Skin epidermis (tissue), 12 donors: ENCODE measurements around the gene IRS2.
A peak's percentile ranks its signal among the peaks of the same experiment; 100 is the strongest.

ENCODE experiments used
- H3K27ac ChIP-seq, 21 experiments: fragments of 200-600 bp; sonication (generic) in 11 of 21; one replicate each; pipeline ENCODE4 v1.5.0; 2020; ENCODE audit warnings: mild to moderate bottlenecking in 3 of 21, inconsistent platforms in 2 of 21, moderate library complexity in 2 of 21
- H3K4me3 ChIP-seq, 7 experiments: fragments of 200-600 bp; sonication (generic) in 2 of 7; one replicate each; pipeline ENCODE4 v1.5.0; 2020; ENCODE audit warnings: inconsistent platforms in 2 of 7, mild to moderate bottlenecking in 2 of 7, moderate library complexity in 1 of 7

IRS2 gene

DNA sequence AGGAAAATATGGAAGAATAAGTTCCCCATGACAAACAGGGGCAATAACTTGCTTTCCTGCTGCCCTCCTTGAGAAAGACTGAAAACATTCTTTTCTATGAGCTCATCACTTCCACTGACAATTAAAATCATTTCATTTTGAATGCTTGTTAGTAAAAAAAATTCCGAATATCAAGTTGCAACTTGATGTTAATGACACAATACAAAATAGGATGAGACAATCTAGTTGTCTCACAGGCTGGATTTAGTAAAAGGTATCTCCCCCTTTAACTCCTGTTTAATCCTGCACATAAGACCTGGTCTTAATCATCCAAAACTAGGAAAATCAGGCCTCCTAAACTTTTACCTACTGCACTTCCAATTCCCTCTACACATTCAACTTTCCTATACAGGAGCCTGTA is 24.7 kb downstream of the IRS2 start:
- H3K27ac ChIP-seq, result no peak overlapping the region
- H3K4me3 ChIP-seq, result no peak overlapping the region

DNA sequence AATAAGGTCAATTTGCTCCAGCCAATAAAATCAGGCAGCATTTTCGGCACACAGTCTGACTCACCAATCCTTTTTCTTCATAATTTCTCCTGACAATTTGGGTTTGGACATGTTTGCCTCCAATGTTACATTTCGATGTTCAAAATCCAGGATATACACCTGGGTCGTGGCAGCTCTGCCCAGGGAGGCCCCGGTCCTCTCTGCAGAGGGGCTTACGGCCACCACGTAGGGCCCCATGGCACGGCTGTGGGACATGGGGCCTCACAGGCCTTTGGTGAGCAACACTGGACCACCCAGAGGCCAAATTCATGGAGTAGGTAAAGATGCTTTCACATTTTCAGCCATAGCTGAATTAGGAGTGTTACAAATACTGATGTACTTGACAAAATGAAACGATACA is 25.4 kb downstream of the IRS2 start:
- no peak overlapping the region for H3K4me3 ChIP-seq

DNA sequence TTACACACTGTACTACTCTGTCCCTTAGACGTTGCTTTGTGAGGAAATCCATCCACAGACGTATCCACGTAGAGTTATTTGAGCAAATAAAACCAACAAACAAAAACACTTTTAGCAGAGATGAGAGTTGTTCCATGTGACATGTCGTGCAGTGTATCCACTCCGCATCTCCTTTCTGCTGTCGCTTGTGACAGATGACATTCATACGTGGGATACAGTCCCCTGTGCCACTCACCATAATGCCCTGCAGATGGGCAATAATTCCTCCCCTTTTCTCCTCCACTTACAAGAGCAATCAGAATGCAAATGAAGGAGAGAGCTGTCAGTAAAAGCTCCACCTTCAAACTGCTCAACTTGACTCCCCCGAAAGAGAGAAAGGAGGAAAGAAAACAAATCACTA is 26.0 kb downstream of the IRS2 start:
- H3K4me3 ChIP-seq, result no peak overlapping the region
- no peak overlapping the region for H3K27ac ChIP-seq

More for the DNA sequence above, 25.4 kb downstream of the IRS2 start:
- no peak overlapping the region for H3K27ac ChIP-seq

DNA sequence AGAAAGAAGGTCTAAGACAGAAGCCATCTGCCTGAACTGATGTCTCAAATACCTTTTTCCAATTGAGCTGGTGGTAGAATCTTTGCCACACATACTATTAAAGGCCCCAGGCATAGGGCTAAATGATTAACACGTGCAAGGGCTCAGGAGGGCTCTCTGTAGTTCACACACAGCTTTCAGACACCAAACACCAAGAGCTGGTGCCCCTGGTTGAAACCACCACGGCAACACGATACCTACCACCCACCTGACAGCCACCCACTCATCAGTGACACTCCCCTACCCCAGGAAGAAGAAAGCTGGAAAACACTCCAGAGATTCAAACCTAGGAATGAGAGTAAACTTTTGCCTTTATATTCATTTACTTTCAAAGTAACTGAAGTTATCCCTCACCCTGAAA is 26.8 kb downstream of the IRS2 start:
- H3K27ac ChIP-seq, result no peak overlapping the region
- no peak overlapping the region for H3K4me3 ChIP-seq

DNA sequence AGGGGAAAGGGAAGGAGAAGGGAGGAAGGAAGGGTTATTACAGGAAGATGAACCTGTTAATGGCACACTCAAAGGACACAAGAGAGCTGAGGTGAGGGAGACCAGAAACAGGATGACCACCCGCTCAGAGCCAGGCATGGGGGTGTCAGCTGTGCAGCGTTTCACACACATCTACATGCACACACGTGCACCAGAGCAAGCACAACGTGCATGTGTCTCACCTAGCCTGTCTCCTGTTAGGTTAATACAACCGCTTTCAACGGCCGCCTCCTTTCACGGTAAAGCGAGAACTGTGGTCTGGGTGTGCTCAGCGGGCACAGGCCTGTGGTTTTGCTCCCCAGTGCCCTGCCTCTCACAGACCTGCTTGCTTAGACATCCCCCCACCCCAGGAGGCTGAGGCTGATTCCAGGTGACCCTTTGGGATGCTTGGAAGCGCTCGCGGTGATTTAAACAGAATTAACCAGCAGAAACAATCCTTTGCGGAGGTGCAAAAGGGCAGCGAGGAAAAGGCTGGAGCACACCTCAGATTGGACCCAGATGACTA is 27.4 kb downstream of the IRS2 start:
- Histone ChIP-seq H3K4me3 (no peak overlapping the region), H3K27ac (no peak overlapping the region)

DNA sequence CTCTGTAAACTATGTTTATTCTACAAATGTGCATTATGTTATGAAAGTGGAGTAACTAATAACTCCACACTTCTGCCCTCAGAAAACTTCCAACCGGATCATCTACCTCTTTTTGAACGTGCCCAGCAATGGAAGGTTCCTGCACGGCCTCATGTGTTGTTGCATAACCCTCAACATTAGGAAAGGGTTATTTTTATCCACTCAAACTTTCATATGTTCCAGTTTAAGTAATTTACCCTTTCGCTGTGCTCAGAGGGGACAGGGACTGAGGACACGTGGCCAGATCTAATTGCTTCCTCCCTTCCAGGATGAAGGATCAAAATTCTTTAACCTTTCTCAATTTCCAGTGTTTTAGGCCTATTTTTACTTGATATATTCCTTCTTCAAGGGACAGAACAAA is 29.6 kb downstream of the IRS2 start:
- Histone ChIP-seq H3K4me3 (no peak overlapping the region), H3K27ac (no peak overlapping the region)

DNA sequence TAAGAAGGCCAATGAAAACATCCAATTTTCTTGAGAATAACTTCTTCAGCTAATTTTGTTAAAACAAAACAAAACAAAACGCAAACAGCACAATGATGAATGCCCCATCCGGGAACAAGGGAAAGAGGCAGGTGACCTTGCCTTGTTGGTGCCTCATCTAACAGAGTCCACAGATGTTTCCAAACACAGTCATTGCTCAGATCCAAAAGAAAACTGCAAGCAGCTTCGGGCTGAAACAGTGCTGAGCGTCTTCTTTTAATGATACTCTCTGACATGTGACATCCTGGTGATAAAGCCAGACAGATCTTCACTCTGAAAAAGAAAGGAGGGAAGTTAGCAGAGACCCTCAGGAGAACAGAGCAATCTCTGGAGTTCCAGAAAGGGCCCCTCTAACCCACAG is 30.4 kb downstream of the IRS2 start:
- H3K27ac ChIP-seq, result no peak overlapping the region
- H3K4me3 ChIP-seq, result no peak overlapping the region

DNA sequence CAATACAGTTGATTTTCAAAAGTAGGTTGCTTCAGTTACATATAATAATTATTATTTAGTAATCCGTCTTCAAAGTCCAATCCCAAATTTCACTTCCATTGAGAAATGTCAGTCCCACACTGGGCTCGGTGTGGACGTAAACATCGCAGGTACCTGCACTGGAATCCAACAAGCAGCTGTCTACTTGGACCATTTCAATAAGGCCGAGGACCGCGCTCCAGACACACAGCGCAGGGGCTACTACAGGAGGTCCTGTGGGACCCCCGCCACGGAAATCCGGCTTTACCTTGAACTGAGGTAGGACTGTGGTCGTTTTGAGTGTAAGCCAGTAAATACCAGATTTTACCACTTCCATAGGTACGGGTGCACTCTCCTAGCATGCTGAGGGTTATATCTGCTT is 30.8 kb downstream of the IRS2 start:
- H3K27ac ChIP-seq, result no peak overlapping the region
- no peak overlapping the region for H3K4me3 ChIP-seq

DNA sequence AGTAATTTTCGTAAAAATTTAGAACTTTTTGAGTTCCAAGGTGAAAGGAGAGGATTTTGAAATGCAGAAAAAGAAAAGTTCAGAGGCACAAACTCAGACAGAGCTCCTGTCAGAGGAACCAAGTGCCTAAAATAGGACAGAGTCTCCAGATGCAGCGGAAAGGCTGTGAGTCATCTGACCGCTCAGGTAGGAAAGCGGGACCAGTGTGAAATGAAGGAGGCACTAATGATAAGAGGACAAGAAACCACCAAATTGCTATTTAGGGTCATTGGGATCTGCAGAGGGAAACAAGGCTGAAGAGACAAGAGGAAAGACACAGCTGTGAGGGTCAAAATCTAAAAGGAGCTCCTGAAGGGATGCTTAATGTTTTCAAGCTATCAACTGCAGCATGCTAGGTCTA is 34.9 kb downstream of the IRS2 start:
- H3K4me3 ChIP-seq, result no peak overlapping the region
- no peak overlapping the region for H3K27ac ChIP-seq

DNA sequence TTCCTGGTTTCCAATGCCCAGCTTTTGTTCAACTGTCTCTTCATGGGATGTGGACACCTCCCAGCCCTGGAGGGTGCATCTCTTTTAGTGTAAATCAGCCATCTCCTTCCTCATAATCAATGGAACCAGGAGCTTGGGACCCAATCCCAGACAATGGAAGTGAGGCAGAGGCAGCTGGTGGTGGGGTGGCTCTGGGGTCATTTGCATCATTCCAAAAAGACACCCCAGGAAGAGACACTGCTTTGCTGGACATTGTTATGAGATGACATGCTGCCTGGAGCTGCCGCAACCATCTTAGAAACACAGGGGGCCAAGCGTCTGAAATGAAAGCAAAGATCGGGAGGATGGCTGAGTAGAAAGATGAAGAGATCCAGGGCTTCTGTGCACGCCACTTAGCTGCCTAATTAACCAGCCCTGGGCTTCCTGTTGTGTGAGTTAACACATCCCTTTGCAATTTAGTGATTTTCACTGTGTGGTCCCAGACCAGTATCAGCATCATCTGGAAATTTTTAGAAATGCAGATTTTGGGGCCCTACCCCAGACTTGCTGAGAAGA is 36.1 kb downstream of the IRS2 start:
- no peak overlapping the region for H3K27ac ChIP-seq
- no peak overlapping the region for H3K4me3 ChIP-seq

DNA sequence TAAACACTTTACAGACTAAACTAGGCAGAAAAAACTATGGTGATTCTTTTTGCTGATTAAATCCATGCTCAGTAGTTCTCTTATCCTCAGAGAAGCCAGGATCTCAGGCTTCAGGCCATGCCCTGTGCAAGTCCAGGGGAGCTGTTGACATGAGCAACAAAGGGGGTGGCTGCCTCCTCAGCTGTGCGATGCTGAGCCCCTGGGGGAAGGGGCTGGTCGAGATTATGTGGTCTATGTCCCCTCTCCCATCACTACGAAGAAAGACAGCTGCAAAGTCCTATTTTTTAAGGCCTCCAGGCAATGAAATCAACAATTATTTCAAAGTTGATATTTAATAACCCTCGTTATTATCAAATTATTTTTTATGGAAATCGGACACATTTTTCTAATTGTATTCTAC is 37.0 kb downstream of the IRS2 start:
- no peak overlapping the region for H3K4me3 ChIP-seq
- no peak overlapping the region for H3K27ac ChIP-seq

DNA sequence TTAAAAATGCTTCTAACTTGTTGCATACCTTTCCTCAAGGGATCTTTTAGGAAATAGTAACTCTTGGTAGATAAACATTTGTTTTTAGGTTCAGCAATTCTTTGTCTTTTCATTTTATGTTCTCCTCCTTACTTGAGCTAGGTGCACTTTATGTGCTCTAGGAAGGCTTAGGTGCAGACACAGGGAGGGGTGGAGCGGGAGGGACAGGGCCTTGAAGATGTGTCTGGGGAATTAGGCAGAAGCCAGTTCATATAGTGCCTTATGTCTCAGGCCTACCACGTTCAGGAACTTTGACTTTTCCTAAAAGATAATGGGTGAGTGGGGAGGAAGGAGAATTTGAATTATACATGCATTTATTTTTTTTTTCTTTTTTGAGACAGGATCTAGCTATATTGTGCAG is 37.7 kb downstream of the IRS2 start:
- Histone ChIP-seq H3K27ac (no peak overlapping the region), H3K4me3 (no peak overlapping the region)

DNA sequence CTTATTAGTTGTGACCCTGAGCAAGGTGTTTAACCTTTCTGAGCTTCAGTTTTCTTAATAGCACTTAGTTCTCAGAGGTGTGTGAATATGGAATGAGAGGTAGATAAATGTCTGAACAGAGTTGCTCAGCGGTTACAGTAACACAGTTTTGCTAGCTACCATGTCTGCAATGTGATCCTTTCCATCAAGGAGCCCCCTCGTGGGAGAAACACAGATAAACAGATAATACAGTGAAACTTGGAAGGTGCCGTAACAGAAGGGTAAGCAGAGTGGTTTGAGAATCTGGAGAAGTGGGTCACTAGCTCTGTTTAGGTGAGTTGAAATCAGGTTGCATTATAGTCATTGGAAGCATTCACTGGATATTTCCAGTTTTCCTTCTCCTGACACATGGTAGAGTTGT is 38.9 kb downstream of the IRS2 start:
- H3K27ac ChIP-seq, result no peak overlapping the region
- no peak overlapping the region for H3K4me3 ChIP-seq

DNA sequence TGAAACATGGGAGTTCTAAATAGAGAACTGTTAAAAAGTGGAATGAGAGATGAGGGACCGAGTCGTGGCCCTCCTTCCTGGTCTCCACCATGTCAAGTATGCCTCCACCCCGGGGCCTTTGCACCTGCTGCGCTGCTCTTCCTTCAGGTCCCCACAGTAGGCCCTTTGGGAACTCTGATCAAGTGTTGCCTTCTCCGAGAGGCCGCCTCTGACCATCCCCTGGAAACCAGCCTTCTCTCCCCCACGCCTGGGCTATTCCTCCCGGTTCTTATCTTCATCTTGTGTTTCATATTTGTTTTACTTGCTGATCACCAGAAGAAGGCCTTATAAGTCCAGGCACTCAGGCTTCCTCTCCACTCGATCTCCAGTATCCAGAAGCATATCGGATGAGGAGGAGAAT is 40.0 kb downstream of the IRS2 start:
- Histone ChIP-seq H3K4me3 (no peak overlapping the region), H3K27ac (no peak overlapping the region)

DNA sequence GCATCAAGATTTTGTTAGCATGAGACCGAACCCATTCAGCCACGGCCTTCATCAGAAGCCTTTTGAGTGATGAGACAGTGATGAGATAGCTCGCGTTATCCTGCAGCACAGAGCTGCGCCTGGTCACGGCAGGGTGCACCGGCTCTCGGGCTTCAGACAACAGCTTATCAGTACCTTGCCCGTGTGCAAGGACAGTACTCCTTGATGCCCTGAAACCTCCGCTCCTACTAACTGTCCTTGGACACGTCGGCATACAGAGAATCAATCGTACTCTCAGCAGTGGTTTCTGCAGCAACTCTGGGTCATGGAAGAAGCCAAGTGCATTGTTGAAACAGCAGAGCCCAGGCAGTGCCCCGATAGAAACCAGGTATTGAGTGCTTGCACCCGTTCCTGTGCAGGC is 40.7 kb downstream of the IRS2 start:
- H3K27ac ChIP-seq, result no peak overlapping the region
- no peak overlapping the region for H3K4me3 ChIP-seq

DNA sequence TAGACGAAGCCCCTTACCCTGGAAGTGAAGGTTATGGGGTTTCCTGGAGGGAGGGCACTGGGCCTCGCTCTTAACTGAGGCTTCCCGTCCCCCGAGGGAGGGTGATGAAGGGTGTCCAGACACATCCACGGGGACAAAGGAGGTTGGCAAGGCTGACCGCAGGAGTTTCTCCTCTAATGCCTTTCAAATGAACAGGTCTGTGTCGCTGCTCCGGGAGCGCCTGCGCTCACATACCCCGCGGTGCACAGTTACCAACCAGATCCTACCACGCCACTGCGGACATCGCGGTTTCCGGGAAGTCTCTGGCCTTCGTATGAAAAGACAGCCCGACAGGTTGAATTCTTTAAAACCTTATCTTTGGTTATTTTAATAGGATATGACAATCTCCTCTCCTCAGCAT is 41.3 kb downstream of the IRS2 start:
- no peak overlapping the region for H3K27ac ChIP-seq
- no peak overlapping the region for H3K4me3 ChIP-seq

DNA sequence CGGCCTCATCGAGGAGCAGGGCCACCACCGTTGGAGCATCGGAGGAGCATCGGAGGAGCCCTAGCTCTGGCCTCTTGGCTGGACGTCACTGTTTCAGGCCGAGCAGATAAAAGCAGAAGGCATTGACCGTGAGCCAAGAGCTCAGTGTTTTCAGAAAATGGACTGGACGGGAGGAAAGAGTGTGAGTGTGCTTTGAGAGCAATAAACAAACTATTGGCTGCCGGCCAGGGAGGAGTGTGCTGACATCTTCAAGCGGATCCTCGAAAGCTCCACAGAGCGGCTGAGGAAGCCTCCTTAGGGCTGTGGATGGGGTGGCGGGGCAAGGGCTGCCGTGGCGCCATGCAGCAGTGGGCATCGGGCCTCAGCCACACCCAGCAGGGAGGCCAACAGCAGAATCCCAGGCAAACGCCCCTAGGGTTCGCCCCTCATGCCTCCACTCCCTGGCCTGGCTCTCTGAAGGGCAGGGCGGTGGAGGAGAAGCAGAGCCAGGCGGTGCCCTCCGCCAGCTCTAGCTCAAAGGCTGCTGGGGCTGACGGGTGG is 41.8 kb downstream of the IRS2 start:
- Histone ChIP-seq H3K4me3 (no peak overlapping the region), H3K27ac (peak overlapping the region in 1 of 21 experiments; percentile 4)

DNA sequence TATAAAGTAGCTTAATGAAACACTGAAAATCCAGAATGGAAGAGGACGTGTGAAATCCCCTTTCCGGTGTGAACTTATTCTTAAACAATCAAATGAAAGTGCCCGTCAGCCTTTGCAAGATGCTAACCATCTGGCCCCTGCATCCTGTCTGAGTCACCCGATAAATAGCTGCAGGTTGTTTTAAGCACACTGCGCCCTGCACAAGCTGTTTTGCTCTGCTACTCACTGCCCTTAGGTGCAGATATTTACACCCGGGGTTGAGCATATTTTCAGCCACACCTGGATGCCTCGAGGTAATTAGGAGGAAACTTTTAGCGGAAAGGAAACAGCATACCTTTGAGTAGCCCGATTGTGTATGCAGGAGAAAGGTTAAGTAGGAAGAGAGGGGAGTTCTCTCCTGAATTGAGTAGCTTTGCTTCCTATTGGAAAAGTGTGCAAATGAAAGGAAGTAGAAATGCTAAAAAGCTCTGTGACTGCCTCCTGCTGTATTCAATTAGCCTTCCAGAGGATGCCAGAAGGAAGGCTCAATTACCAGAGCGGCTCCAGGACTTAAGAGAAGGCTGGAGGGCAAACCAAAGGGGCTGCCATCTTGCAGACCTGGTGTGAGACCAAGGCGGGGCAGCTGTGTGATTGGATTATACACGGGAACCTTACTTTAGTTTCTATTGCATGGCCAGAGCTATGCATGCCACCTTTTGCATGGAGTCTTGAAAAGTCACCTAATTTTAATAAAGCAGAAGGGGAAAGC is 42.5 kb downstream of the IRS2 start:
- H3K4me3 ChIP-seq, result no peak overlapping the region
- peak overlapping the region in 1 of 21 experiments; percentile 4 for H3K27ac ChIP-seq

DNA sequence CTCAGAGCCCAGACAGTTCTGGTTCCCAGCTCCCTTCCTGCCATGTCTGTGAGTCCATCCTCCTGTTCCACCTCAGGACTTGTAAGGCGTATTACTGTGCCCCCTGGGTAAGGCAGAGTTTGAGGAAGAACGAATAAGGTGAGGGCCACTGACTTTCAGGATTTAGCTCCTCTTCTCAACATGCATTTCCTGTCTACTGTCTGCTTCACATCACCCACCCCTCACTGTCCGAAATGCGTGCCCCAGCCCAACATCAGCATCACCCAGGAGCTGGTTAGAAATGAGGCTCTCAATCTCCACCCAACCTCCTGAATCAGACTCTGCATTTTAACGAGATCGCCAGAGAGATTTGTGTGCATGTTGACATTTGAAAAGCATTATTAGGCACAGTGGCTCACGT is 44.4 kb downstream of the IRS2 start:
- Histone ChIP-seq H3K27ac (no peak overlapping the region), H3K4me3 (no peak overlapping the region)

DNA sequence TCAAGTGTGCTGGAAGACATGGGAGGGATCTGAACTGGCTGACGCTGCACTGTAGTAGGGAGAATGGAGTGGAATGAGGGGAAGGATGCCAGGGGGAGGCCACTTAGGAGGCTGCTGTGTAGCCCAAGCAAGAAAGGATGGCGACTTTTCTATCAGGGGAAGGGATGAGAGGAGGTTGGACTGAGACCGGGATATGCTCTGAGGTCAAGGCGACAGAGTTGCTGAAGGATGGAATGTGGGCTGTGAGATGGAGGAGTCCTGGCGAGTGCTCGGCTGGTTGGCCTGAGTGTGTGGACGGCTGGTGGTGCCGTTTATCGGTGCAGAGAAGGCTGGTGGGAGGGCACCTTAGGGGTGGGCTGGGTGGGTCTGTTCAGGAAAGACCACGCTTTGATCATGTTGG is 45.7 kb downstream of the IRS2 start:
- H3K27ac ChIP-seq, result no peak overlapping the region
- no peak overlapping the region for H3K4me3 ChIP-seq

DNA sequence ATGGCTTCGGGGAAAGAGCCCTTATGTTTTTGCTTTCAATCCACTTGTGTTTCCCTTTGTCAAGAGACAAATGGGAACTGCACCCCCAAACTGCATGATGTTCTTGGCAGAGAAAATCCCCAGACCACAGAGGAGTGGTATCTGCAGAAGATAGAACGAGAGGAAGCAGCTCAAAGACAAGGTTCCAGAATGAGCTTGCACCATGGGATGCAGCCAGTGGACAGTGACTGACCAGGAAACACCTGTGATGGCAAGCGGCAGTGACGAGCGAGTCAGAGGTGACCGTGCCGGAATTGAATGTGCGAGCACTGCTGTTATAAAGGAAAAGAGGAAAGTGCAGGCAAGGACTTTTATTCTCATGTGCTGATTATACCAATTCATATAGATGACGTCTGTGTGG is 46.3 kb downstream of the IRS2 start:
- no peak overlapping the region for H3K27ac ChIP-seq

More for the DNA sequence above, 46.3 kb downstream of the IRS2 start:
- no peak overlapping the region for H3K4me3 ChIP-seq
